ENCODE measurements around the gene SORCS2.

The SORCS2 gene

DNA sequence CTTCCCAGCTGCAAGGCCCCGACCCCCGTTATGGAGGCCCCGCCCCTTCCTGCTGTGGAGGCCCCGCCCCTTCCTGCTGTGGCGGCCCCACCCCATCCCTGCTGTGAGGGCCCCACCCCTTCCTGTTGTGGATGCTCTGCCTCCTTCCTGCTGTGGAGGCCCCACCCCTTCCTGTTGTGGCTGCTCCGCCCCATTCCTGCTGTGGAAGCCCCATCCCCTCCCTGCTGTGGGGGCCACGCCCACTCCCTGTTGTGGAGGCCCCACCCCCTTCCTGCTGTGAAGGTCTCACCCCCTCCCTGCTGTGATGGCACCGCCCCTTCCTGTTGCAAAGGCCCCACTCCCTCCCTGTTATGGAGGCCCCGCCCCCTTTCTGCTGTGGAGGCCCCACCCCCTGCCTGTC, 347.3 kb downstream of the SORCS2 start:
- no peak for ATAC-seq

DNA sequence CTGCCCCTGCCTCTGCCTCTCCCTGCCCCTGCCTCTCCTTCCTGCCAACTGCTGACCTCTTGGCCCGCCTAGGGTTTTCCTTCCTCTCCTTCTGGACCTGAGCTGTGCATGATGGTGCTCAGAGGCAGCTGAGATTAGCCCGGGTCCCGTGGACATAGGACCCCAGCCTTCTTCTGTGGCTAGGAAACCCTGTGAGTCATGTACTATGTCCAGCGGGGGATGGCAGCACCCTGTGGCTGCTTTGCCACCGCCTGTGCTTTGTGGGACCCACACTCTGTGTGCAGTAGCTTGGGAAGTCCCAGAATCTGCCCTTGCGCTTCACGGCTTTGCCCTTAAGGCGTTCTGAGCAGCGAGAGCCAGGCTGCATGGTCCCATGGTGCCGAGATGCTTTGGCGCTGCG, 347.9 kb downstream of the SORCS2 start:
- no peak for ATAC-seq

DNA sequence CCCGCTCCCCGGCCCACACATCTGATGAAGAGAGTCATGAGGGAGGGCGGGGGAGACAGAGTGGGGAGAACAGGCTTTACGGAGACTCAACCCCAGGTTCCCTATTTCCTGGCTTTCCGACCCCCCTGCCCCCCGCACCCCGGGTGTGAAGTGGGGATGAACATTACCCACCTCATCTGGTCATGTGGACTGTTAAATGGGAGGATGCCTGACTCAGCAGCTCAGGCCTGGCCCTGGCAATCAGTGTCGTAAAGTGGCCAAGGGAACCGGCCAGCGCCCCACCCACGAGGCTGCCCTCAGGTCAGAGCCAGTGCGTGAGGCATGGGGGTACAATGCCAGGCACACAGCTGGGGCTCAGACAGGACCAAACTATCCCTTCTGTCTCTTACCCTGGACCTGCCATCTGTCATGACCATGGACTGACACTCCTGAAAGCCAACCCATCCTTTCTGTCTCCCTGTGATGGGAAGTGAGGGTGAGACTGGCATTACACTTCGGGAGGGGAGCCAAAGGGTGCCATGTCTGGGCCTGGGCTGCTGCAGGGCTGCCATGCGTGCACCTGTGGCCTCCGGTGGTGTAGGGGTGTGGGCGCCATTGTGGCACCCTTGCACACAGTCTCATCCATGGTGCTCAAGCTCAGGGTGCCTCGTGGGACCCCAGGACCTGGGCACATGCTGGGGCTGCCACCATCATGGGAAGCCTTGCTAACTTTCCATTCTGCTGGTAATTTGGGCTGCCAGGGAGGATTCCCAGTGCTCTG, 348.5 kb downstream of the SORCS2 start:
- no peak for ATAC-seq

DNA sequence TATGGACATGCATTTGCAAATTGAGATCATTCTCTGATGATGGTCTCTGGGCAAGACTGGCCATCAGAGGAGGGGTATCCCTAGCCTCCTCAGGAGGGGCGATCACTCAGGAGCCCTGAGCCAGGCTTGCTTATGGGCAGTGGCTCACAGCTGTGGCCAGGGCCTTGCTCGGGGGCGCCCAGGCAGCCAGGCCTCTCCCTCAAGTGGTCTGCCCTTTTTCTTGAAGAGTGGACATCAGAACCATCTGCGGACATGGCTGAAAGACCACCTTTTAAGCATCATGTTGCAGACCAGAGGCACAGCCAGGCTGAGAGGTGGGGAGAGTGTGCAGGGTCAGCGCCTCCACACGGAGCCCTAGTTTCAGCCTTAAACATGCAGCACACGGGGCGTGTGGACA, 349.1 kb downstream of the SORCS2 start:
- no peak for ATAC-seq

GRCh38 chr4:7542781-7543180, 350.4 kb downstream of the SORCS2 start:
- no peak for ATAC-seq

DNA sequence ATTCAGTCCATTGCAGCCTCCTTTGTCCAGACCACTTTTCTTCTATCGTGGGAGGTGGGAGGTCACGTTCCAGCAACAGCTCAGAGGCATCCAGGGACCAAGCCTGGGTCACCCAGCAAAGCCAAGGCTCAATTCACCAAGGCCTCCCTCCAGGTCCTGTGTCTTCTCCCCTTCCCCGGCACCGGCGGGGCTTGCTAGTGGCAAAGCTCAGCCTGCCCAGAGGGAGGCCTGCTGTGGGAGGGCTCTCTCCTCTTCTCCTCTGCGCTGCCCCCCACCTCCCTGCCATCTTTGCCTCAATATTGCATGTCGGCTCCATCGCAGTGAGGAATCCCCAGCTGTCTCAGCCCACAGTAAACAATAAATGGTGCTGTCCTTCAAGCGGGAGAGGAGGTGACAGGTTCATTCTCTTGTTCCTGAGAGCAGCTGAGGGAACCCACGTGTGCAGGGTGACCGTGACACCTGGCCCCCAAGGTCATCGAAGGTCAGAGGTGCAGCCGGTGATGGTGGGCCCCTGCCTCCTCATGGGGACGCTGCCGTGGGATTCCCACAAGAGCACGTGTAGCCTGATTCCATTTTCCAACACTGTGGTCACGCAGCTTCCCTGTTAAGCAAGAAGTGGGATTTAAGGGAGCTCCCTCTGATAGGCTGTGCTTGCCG, 353.9 kb downstream of the SORCS2 start:
- no peak for ATAC-seq

GRCh38 chr4:7546809-7547367, 354.6 kb downstream of the SORCS2 start:
- no peak for ATAC-seq

DNA sequence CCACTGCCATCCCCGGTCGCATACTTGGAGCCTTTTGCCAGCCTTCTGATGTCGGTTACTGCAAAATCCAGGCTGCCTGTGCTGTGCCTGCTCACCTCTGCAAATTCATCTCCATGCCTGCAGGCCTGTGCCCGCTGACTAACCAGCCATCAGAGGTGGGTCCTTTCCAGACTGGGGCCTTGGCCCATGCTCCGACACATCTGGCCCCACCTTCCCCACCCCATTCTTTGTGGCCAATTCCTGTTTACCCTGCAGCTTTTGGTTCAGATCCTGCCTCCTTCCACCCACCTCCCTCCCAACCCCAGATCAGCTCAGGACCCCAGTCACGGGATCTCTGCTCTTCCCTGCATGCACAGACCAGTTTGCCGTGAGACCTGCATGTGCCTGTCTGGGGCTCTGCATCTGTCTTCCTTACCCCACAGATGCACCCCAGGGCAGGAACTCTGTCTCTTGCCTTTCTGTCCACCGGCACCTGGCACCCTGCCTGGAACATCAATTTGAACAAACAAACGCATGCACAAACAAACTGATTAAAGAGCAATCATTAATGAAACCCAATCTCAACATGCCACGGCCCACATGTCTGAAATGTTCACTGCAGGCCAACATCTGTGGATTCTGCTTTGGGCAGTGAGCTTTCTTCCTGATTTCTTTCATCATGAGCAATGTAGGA, 355.2 kb downstream of the SORCS2 start:
- no peak for ATAC-seq

- no peak for ATAC-seq
Observed at GRCh38 chr4:7549866-7550265, 357.5 kb downstream of the SORCS2 start.

- ATAC-seq = no peak
Observed at GRCh38 chr4:7552466-7552865, 360.1 kb downstream of the SORCS2 start.

- no peak for ATAC-seq
Observed at GRCh38 chr4:7553280-7553679, 360.9 kb downstream of the SORCS2 start.

DNA sequence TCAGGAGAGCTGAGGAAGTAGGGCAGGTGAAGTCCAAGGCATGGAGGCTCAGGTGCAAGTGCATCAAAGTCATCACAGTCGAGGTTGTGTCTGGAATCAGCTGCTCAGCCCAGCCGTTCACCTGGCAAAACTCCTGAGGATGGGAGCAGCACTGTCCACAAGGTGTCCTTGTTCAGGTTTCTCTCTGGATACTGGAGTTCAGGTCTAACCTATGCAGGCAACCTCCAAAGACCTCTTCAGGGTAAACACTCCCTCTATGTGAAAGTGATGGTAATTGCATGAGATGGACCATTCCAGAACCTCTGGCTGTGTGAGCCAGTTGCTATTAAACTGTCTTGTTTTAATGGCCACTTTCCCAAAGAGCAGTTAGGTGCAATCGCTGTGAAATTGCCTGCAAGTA, 362.6 kb downstream of the SORCS2 start:
- ATAC-seq = no peak

GRCh38 chr4:7556558-7556957, 364.2 kb downstream of the SORCS2 start:
- no peak for ATAC-seq

- no peak for ATAC-seq
Observed at GRCh38 chr4:7557456-7557855, 365.1 kb downstream of the SORCS2 start.

- ATAC-seq = no peak
Observed at GRCh38 chr4:7558436-7558835, 366.1 kb downstream of the SORCS2 start.

DNA sequence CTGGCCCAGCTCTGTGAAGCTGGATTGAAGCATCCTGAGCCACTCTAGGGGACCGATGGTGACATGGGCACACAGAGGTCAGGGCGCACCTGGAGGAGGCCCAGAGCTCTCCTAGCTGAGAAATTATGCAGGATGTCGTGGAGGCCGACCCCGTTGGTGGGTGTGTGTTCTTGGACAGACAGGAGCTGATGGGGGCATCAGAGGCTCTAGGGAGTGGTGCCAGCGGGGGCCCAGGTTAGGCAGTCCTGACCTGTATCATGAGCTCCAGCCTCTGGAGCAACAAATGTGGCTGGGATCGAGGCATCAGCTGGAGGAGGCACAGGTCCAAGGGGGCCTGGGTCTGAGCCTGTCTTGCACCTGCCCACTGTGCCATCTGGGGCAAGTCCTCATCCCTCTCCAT, 367.0 kb downstream of the SORCS2 start:
- ATAC-seq = no peak

- no peak for ATAC-seq
Observed at GRCh38 chr4:7559741-7560395, 367.5 kb downstream of the SORCS2 start.

GRCh38 chr4:7561557-7561956, 369.2 kb downstream of the SORCS2 start:
- ATAC-seq = no peak

DNA sequence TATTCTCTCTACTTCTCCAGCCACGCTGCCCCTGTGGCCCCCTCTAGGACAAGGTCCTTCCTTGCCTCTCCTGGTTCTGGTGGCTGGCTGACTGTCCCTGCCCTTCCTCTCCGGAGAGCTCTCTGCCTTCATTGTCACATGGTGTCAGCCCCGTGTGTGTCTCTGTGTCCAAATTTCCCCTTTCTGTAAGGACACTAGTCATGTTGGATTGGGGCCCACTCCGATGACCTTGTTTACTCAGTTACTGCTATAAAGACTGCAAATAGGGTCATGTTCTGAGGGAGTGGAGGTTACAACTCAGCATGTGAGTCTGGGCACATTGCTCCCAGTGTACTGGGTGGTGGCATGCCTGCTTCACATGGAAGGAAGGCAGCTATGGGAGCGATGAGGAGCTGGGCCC, 371.9 kb downstream of the SORCS2 start:
- no peak for ATAC-seq

- no peak for ATAC-seq
Observed at GRCh38 chr4:7565483-7565882, 373.1 kb downstream of the SORCS2 start.

- ATAC-seq = no peak
Observed at GRCh38 chr4:7569810-7570783, 377.8 kb downstream of the SORCS2 start.

- no peak for ATAC-seq
Observed at GRCh38 chr4:7571001-7571400, 378.7 kb downstream of the SORCS2 start.
